GM19099 (cell line): ENCODE data around the gene KIF2A.

Experiments used
- POLR2A ChIP-seq: IDR thresholded peaks from 3 replicates; pipeline ENCODE4 v1.6.1; 2011; ENCODE audit warnings: low read depth; ENCODE audit not compliant: insufficient read length; ENCODE audit errors: extremely low read depth

Gene KIF2A

GRCh38 chr5:62284946-62285891 is 20.8 kb upstream of the KIF2A start:
- no peak for TF ChIP-seq POLR2A

- TF ChIP-seq POLR2A, result no peak
Observed at GRCh38 chr5:62286834-62287233, 19.2 kb upstream of the KIF2A start.

GRCh38 chr5:62287237-62287636 is 18.8 kb upstream of the KIF2A start:
- no peak for TF ChIP-seq POLR2A

GRCh38 chr5:62288118-62288517 is 17.9 kb upstream of the KIF2A start:
- no peak for TF ChIP-seq POLR2A

- no peak for TF ChIP-seq POLR2A
Observed at GRCh38 chr5:62289813-62290212, 16.2 kb upstream of the KIF2A start.

- TF ChIP-seq POLR2A, result no peak
Observed at GRCh38 chr5:62296998-62297397, 9.0 kb upstream of the KIF2A start.

GRCh38 chr5:62298118-62298517 is 7.9 kb upstream of the KIF2A start:
- TF ChIP-seq POLR2A, result no peak

- TF ChIP-seq POLR2A, result no peak
Observed at GRCh38 chr5:62299101-62299500, 6.9 kb upstream of the KIF2A start.

GRCh38 chr5:62299600-62299999 is 6.4 kb upstream of the KIF2A start:
- no peak for TF ChIP-seq POLR2A

GRCh38 chr5:62305358-62305714 is 670 bp upstream of the KIF2A start:
- no peak for TF ChIP-seq POLR2A

- TF ChIP-seq POLR2A, result no peak
Observed at GRCh38 chr5:62306323-62306895, 403 bp downstream of the KIF2A start.

GRCh38 chr5:62306896-62307689 is 1.1 kb downstream of the KIF2A start:
- TF ChIP-seq POLR2A, result no peak

- no peak for TF ChIP-seq POLR2A
Observed at GRCh38 chr5:62308439-62308838, 2.4 kb downstream of the KIF2A start.

GRCh38 chr5:62309107-62309506 is 3.1 kb downstream of the KIF2A start:
- no peak for TF ChIP-seq POLR2A

GRCh38 chr5:62310426-62311143 is 4.6 kb downstream of the KIF2A start:
- TF ChIP-seq POLR2A, result no peak

- TF ChIP-seq POLR2A, result no peak
Observed at GRCh38 chr5:62312036-62312435, 6.0 kb downstream of the KIF2A start.

- TF ChIP-seq POLR2A, result no peak
Observed at GRCh38 chr5:62312674-62313073, 6.7 kb downstream of the KIF2A start.
